Hepatocyte (in vitro differentiated cells): ENCODE results near the gene TRIM29. TPM values are rescaled to one million over a fixed set of nuclear protein-coding genes. Genes with fewer than 3 reads are reported as not detected.

Source experiments
- DNase-seq: peaks from one replicate; pipeline ENCODE4 v3.0.0-alpha.2; 2016; ENCODE audit warnings: low spot score
- H2AFZ ChIP-seq: fragments of 200-600 bp; sonication (generic); 2 replicates; pipeline ENCODE4 v1.6.0; 2016; ENCODE audit warnings: antibody characterized with exemption, mild to moderate bottlenecking
- H3K27ac ChIP-seq: fragments of 200-600 bp; sonication (generic); 2 replicates; pipeline ENCODE4 v1.5.1; 2016; ENCODE audit warnings: mild to moderate bottlenecking
- H3K27me3 ChIP-seq: fragments of 200-600 bp; sonication (generic); 2 replicates; pipeline ENCODE4 v1.6.1; 2016
- H3K36me3 ChIP-seq: fragments of 200-600 bp; sonication (generic); replicated peaks from 2 replicates; pipeline ENCODE4 v1.5.1; 2016; ENCODE audit warnings: low read depth; ENCODE audit not compliant: insufficient read depth
- H3K4me1 ChIP-seq: fragments of 200-600 bp; sonication (generic); 2 replicates; pipeline ENCODE4 v1.5.1; 2016; ENCODE audit warnings: mild to moderate bottlenecking, moderate library complexity; ENCODE audit not compliant: insufficient read depth
- H3K4me2 ChIP-seq: fragments of 200-600 bp; sonication (generic); 2 replicates; pipeline ENCODE4 v1.6.0; 2016
- H3K4me3 ChIP-seq: fragments of 200-600 bp; sonication (generic); 2 replicates; pipeline ENCODE4 v1.5.1; 2016; ENCODE audit warnings: mild to moderate bottlenecking
- H3K79me2 ChIP-seq: fragments of 200-600 bp; sonication (generic); 2 replicates; pipeline ENCODE4 v1.6.0; 2017; ENCODE audit warnings: mild to moderate bottlenecking
- H3K9me2 ChIP-seq: fragments of 200-600 bp; sonication (generic); replicated peaks from 2 replicates; pipeline ENCODE4 v1.6.0; 2017; ENCODE audit warnings: mild to moderate bottlenecking; ENCODE audit not compliant: insufficient read depth
- H3K9me3 ChIP-seq: fragments of 200-600 bp; sonication (generic); 2 replicates; pipeline ENCODE4 v1.5.1; 2016; ENCODE audit warnings: low read depth, mild to moderate bottlenecking
- H4K20me1 ChIP-seq: fragments of 200-600 bp; sonication (generic); 2 replicates; pipeline ENCODE4 v1.6.0; 2016; ENCODE audit warnings: mild to moderate bottlenecking; ENCODE audit not compliant: insufficient read depth, poor library complexity, severe bottlenecking
- EZH2 ChIP-seq: fragments of 200-600 bp; sonication (generic); IDR thresholded peaks from 2 replicates; pipeline ENCODE4 v1.6.1; 2016; ENCODE audit warnings: antibody characterized with exemption, mild to moderate bottlenecking, borderline replicate concordance
- EZH2phosphoT487 ChIP-seq: fragments of 200-600 bp; sonication (generic); IDR thresholded peaks from one replicate; pipeline ENCODE4 v1.6.1; 2018; ENCODE audit warnings: antibody characterized with exemption, mild to moderate bottlenecking, low read depth, moderate library complexity; ENCODE audit not compliant: unreplicated experiment, severe bottlenecking
- WGBS: methylation state at CpG from one replicate; pipeline ENCODE4 v1.1.6; 2016; ENCODE audit warnings: low lambda C conversion rate; ENCODE audit errors: missing lambda C conversion rate; 5-methylcytosine and 5-hydroxymethylcytosine counted together
- polyA plus RNA-seq: library from polyadenylated mRNA; unstranded; fragments of >200 nt; fragmentation: Nextera tagmentation; extraction: Ambion mirVana; gene quantifications from 2 replicates; pipeline ENCODE4 v1.2.1, GENCODE V29; 2016
- total RNA-seq: library from RNA; depleted of rRNA; stranded (reverse); fragments of >200 nt; gene quantifications from 2 replicates; pipeline ENCODE4 v1.2.3, GENCODE V29; 2014
- TF ChIP-seq, protein P1 (sequence below): fragments of 200-600 bp; sonication (generic); IDR thresholded peaks from 2 replicates; pipeline ENCODE4 v1.5.1; 2016; ENCODE audit warnings: antibody characterized with exemption, mild to moderate bottlenecking; ENCODE audit not compliant: poor library complexity

Gene TRIM29
- total and polyA plus RNA-seq, 2 experiments from 2014 or later = 7.7 to 8.5 TPM

DNA sequence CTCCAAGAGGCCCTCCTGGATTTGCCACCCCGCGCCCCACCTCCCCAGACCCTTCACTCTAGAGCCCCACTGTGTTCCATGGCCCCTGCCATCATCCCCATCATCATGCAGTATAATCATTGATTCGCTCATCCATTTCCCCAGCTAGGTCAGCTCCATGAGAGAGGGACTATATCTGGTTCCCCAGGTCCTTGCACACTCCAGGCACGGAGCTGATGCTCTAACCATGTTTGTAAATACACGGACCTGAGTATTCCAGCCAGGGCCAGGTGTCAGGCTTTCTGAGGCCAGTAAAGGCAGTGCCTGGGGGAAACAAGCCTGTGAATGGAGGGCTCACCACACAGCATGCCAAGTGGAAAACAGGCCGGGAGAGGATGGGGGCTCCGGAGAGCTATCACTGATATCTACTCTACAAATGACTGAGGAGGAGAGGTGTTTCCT lies 45.8 kb upstream of the TRIM29 start:
- no peak for TF ChIP-seq EZH2
- TF ChIP-seq EZH2phosphoT487 = no peak
- TF ChIP-seq, protein P1, sequence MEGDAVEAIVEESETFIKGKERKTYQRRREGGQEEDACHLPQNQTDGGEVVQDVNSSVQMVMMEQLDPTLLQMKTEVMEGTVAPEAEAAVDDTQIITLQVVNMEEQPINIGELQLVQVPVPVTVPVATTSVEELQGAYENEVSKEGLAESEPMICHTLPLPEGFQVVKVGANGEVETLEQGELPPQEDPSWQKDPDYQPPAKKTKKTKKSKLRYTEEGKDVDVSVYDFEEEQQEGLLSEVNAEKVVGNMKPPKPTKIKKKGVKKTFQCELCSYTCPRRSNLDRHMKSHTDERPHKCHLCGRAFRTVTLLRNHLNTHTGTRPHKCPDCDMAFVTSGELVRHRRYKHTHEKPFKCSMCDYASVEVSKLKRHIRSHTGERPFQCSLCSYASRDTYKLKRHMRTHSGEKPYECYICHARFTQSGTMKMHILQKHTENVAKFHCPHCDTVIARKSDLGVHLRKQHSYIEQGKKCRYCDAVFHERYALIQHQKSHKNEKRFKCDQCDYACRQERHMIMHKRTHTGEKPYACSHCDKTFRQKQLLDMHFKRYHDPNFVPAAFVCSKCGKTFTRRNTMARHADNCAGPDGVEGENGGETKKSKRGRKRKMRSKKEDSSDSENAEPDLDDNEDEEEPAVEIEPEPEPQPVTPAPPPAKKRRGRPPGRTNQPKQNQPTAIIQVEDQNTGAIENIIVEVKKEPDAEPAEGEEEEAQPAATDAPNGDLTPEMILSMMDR = no peak
- Histone ChIP-seq H3K4me3 (no peak overlapping the region), H3K9me2 (no peaks in the 10 kb centered on the region), H3K27me3 (no peaks in the 10 kb centered on the region), H3K36me3 (no peaks in the 10 kb centered on the region), H3K79me2 (no peaks in the 10 kb centered on the region), H2AFZ (no peak overlapping the region), H3K4me2 (peak overlapping the region; percentile 61), H3K9me3 (no peaks in the 10 kb centered on the region), H3K27ac (peak overlapping the region; percentile 98), H3K4me1 (peaks cover 70% of the 10 kb centered on the region), H4K20me1 (no peaks in the 10 kb centered on the region)
- no peak for DNase-seq
- 83% methylated on average over 7 of the region's 7 CpGs for WGBS

DNA sequence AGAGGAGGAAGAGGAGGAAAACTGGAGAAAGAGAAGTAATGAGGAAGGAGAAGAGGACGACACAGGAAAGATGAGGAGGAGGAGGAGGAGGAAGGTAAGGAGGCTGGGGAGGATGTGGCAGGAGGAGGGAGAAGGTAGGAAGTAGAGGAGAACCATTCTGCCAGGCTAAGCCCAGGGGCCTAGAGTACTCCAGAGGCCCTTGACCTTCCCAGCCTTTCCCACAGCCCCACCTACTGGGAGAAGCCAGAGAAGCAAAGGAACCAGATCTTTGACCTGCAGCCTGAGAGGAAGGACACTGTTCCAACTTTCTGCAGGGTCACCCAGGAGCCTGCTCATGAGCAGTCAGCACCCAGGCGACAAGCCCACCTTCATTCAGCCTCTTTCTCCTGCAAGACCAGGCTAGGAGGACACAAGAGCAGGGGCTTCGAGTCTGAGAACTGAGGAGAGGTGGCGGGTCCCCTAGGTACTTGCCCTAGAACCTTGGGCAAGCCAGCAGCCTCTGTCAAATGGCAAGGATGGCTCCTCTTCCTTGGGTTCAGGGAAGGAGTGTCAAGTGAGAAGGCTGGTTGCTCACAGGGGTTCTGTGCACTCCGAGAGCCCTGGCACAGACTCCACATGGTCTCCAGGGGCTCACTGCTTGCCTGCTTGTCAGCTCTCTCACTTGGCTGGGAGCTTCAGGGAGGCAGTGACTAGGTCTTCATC lies 45.0 kb upstream of the TRIM29 start:
- Histone ChIP-seq H3K9me3 (no peaks in the 10 kb centered on the region), H3K4me2 (peak overlapping the region; percentile 61), H4K20me1 (no peaks in the 10 kb centered on the region), H2AFZ (no peak overlapping the region), H3K27ac (peak overlapping the region; percentile 32), H3K4me3 (no peak overlapping the region), H3K79me2 (no peaks in the 10 kb centered on the region), H3K4me1 (peaks cover 65% of the 10 kb centered on the region), H3K9me2 (no peaks in the 10 kb centered on the region), H3K36me3 (no peaks in the 10 kb centered on the region), H3K27me3 (no peaks in the 10 kb centered on the region)
- DNase-seq = peak; percentile 64
- WGBS = 87% methylated on average over 5 of the region's 5 CpGs
- TF ChIP-seq EZH2phosphoT487 = no peak
- TF ChIP-seq, protein P1 = peak; percentile 43

DNA sequence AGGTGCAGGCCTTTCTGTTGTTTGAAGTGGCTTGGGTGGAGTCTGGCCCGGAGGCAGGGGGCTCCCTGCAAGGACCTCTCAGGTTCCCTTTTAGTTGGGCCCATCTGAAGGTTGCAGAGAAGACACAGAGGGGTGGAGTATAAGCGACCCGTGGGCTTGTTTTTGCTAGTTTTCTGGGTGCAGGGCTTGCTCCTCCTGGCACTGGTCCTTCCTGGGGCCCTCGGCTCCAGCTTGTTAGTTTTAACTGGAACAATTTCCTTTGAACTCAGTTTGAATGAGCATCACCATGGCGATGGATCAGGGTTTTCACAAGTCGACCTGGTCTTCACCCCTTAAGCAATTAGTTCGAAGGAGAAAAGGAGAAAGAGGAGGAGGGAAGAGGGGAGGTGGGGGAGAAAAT lies 44.5 kb upstream of the TRIM29 start:
- Histone ChIP-seq H3K27me3 (no peaks in the 10 kb centered on the region), H3K27ac (no peak overlapping the region), H3K9me2 (no peaks in the 10 kb centered on the region), H3K4me2 (peak overlapping the region; percentile 52), H3K9me3 (no peaks in the 10 kb centered on the region), H3K4me1 (peaks cover 59% of the 10 kb centered on the region), H3K36me3 (no peaks in the 10 kb centered on the region), H4K20me1 (no peaks in the 10 kb centered on the region), H3K79me2 (no peaks in the 10 kb centered on the region), H2AFZ (no peak overlapping the region), H3K4me3 (no peak overlapping the region)
- TF ChIP-seq, protein P1 = no peak
- TF ChIP-seq EZH2 (no peak), EZH2phosphoT487 (no peak)
- WGBS = 49% methylated on average over 7 of the region's 7 CpGs
- peak; percentile 10 for DNase-seq
